Measurements from ENCODE around the gene GAS2. TPM values are rescaled to one million over a fixed set of nuclear protein-coding genes. Genes with fewer than 3 reads are reported as not detected.

Gene GAS2
- total and polyA plus RNA-seq, 12 donors: 1.5 to 21.7 (median 12.5) TPM

DNA sequence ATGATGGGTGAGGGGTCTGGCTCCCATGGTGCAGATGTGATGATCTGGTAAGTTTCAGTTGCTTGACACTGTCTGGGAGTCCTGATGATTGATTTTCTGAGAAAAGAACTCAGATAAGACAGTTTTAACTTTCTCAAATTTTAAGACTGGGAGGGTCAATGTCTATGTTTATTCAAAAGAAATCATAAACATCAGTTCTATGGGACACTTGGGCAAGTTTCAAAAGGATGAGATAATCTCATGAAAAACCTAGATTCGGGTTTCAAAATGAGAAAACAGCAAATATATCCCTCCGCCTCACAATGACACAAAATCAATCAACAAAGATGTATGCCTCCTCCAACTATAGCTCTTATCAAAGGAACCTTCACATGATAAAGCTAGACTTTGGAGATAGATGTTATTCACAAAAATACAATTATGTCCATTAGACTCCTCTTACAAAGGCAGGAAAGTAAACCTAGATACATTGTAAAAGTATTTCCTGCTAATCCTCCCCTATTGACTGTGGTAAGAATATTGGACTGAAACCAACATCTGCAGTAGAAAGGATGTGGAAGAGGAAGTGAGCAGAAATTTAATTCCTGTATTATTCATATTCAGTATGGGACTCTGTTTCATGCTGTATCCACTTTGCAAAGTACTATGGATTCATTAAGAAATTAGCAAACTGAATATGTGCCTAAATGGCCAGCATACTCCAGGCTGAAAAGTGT, 141.6 kb downstream of the GAS2 start:
- Histone ChIP-seq H3K27me3 (no peaks in the 10 kb centered on the region), H3K27ac (peak overlapping the region in 8 of 10 donors; percentile 6 to 79 (median 51)), H3K4me3 (no peak overlapping the region), H3K9me3 (peaks cover 0 to 8% (median 0%) of the 10 kb centered on the region in 11 donors), H3K4me1 (peaks cover 8 to 34% (median 13%) of the 10 kb centered on the region in 9 donors), H3K36me3 (peaks cover 0 to 10% (median 0%) of the 10 kb centered on the region in 9 donors)
- 62 to 66% methylated on average over 2 of the region's 2 CpGs for WGBS, 2 donors
- DNase-seq (no peak), ATAC-seq (peak; percentile 44 to 90 (median 82))
- TF ChIP-seq, protein P1, sequence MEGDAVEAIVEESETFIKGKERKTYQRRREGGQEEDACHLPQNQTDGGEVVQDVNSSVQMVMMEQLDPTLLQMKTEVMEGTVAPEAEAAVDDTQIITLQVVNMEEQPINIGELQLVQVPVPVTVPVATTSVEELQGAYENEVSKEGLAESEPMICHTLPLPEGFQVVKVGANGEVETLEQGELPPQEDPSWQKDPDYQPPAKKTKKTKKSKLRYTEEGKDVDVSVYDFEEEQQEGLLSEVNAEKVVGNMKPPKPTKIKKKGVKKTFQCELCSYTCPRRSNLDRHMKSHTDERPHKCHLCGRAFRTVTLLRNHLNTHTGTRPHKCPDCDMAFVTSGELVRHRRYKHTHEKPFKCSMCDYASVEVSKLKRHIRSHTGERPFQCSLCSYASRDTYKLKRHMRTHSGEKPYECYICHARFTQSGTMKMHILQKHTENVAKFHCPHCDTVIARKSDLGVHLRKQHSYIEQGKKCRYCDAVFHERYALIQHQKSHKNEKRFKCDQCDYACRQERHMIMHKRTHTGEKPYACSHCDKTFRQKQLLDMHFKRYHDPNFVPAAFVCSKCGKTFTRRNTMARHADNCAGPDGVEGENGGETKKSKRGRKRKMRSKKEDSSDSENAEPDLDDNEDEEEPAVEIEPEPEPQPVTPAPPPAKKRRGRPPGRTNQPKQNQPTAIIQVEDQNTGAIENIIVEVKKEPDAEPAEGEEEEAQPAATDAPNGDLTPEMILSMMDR (IDR thresholded peaks at IDR 0.05): no peak
- intact Hi-C loops (cut with DNase I): no loop called here

DNA sequence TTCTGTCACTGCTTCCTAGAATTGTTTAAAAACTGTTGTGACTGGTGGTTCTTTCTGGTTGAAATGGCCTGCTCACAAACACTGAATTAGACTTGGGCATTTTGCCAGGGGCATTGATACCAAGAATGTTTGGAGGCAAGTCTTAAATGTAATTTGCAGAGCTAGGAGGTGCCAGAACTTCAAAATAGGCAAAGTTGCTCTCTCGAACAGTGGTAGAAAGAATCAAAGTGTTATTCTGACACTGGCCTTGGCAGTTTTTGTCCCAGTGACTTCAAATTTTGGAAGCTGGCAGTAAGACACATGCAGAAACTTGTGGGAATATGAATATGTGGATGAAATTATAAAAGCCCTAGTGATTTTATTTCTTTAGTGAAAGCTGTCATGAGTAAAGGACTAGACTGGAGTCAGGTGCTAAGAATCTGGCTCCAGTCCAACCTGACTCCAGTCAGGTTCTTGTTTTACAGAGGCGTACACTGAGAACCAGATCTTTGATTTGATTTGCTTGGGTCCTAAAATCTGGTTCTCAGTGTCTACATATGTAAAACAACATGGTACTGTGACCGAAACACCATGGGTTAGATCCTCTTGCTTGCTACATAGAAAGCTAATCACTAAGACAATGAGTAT, 142.3 kb downstream of the GAS2 start:
- peaks cover 0 to 8% (median 0%) of the 10 kb centered on the region in 11 donors for H3K9me3 ChIP-seq
- no peaks in the 10 kb centered on the region for H3K27me3 ChIP-seq
- WGBS, 2 donors: 69 to 78% methylated on average over 3 of the region's 3 CpGs
- H3K4me1 ChIP-seq: peaks cover 8 to 34% (median 13%) of the 10 kb centered on the region in 9 donors
- no peak overlapping the region for H3K4me3 ChIP-seq
- peak overlapping the region in 8 of 10 donors; percentile 10 to 79 (median 52) for H3K27ac ChIP-seq
- intact Hi-C loops (cut with DNase I): no loop called here
- ATAC-seq (peak in 5 of 8 donors; percentile 12 to 41 (median 26)), DNase-seq (peak in 1 of 2 donors; percentile 53)
- H3K36me3 ChIP-seq: peaks cover 0 to 10% (median 0%) of the 10 kb centered on the region in 9 donors
- TF ChIP-seq, protein P1 (IDR thresholded peaks at IDR 0.05): peak in 1 of 9 donors; percentile 9

DNA sequence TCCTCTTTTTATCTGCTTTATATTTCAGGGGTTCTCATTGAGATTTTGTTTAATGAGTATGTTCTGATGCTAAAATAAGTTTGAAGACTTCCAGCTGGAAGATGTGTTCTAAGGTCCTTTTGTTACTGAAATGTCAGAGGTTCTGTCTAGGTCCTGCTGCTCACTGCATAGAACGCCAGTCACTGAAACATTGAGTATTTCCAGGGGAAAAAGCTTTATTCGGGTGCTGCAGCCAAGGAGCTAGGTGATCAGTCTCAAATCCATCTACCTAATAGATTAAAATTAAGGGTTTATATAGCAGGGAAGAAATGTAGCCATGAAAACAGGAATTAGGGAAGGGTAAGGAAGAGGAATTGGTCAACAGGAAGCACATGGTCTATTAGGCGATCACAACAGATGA, 143.5 kb downstream of the GAS2 start:
- no peak for ATAC-seq
- H3K27me3 ChIP-seq: no peaks in the 10 kb centered on the region
- H3K9me3 ChIP-seq: peaks cover 0 to 8% (median 0%) of the 10 kb centered on the region in 11 donors
- no peak for DNase-seq
- TF ChIP-seq, protein P1 (IDR thresholded peaks at IDR 0.05): no peak
- H3K36me3 ChIP-seq: peaks cover 0 to 12% (median 0%) of the 10 kb centered on the region in 9 donors
- peak overlapping the region in 1 of 10 donors; percentile 79 for H3K27ac ChIP-seq
- 88 to 96% methylated on average over 3 of the region's 3 CpGs for WGBS, 2 donors
- intact Hi-C loops (cut with DNase I): no loop called here
- H3K4me1 ChIP-seq: peaks cover 8 to 34% (median 13%) of the 10 kb centered on the region in 9 donors
- no peak overlapping the region for H3K4me3 ChIP-seq

DNA sequence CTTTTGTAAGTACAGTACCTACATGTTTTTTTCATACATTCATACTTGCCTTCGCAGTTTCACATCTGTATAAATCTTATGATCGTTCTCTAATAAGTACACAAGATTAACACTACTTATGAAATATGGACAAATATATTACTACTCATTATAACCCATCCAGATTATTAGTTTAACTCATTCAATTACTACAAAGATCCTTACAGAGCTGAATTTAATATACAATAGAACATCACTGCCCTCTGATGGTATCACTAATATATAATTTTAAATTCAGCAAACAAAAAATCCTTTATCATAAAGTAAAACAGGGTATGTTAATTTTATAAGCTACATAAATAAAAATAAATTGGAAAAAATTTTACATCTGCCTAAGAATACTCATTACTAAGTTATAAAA, 155.8 kb downstream of the GAS2 start:
- H3K4me3 ChIP-seq: no peak overlapping the region
- TF ChIP-seq, protein P1 (IDR thresholded peaks at IDR 0.05): no peak
- 94 to 96% methylated on average over 2 of the region's 2 CpGs for WGBS, 2 donors
- ATAC-seq: no peak
- no peaks in the 10 kb centered on the region for H3K27me3 ChIP-seq
- no peaks in the 10 kb centered on the region for H3K9me3 ChIP-seq
- intact Hi-C loops (cut with DNase I): no loop called here
- no peak overlapping the region for H3K27ac ChIP-seq
- no peaks in the 10 kb centered on the region for H3K4me1 ChIP-seq
- H3K36me3 ChIP-seq: peaks cover 0 to 100% (median 16%) of the 10 kb centered on the region in 9 donors
- no peak for DNase-seq
